ENCODE measurements around the gene PGBD5.

The PGBD5 gene

GRCh38 chr1:230399321-230400006 is 26.7 kb downstream of the PGBD5 start:
- Histone ChIP-seq H3K27ac (ENCODE audit: low read depth in 2 of 2, low read length in 2 of 2) (no peak overlapping the region), H3K4me3 (ENCODE audit: low read length in 2 of 2) (no peak overlapping the region), H3K36me3 (ENCODE audit: control insufficient read depth in 2 of 2, insufficient read depth in 2 of 2, low read length in 2 of 2) (no peaks in the 10 kb centered on the region), H3K4me1 (ENCODE audit: control insufficient read depth in 2 of 2, insufficient read depth in 2 of 2, low read length in 2 of 2) (no peaks in the 10 kb centered on the region), H3K9me3 (ENCODE audit: control insufficient read depth in 2 of 2, low read length in 2 of 2) (no peaks in the 10 kb centered on the region), H3K9ac (ENCODE audit: low read depth in 1 of 2, low read length in 2 of 2) (no peak overlapping the region), H3K27me3 (ENCODE audit: control insufficient read depth in 2 of 2, insufficient read depth in 2 of 2, low read length in 2 of 2) (peaks cover 0 to 1% of the 10 kb centered on the region in 2 donors)

DNA sequence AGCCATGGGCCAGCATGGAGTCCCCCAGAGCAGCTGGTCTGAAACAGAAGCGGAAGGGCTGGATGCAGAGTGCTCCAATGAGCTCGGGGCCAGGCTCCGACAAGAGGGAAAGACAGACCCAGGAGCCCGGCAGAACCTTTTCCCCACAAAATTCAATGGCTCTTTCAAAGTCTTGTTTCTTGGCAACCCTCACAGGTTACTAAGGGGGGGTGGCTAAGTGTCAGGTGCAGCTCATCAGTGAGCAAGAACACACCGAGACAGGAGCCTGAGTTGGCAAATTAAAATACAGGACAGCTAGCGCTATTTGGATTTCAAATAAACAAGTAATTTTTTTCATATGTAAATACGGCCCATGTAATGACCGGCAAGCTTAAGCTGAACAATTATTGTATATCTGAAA is 27.3 kb downstream of the PGBD5 start:
- Histone ChIP-seq H3K9me3 (ENCODE audit: control insufficient read depth in 2 of 2, low read length in 2 of 2) (no peaks in the 10 kb centered on the region), H3K36me3 (ENCODE audit: control insufficient read depth in 2 of 2, insufficient read depth in 2 of 2, low read length in 2 of 2) (no peaks in the 10 kb centered on the region), H3K4me3 (ENCODE audit: low read length in 2 of 2) (no peak overlapping the region), H3K4me1 (ENCODE audit: control insufficient read depth in 2 of 2, insufficient read depth in 2 of 2, low read length in 2 of 2) (no peaks in the 10 kb centered on the region), H3K27me3 (ENCODE audit: control insufficient read depth in 2 of 2, insufficient read depth in 2 of 2, low read length in 2 of 2) (peaks cover 0 to 1% of the 10 kb centered on the region in 2 donors), H3K9ac (ENCODE audit: low read depth in 1 of 2, low read length in 2 of 2) (no peak overlapping the region), H3K27ac (ENCODE audit: low read depth in 2 of 2, low read length in 2 of 2) (no peak overlapping the region)

- peaks cover 0 to 1% of the 10 kb centered on the region in 2 donors for H3K27me3 ChIP-seq (ENCODE audit: control insufficient read depth in 2 of 2, insufficient read depth in 2 of 2, low read length in 2 of 2)
- H3K27ac ChIP-seq (ENCODE audit: low read depth in 2 of 2, low read length in 2 of 2): no peak overlapping the region
- no peaks in the 10 kb centered on the region for H3K4me1 ChIP-seq (ENCODE audit: control insufficient read depth in 2 of 2, insufficient read depth in 2 of 2, low read length in 2 of 2)
- H3K9me3 ChIP-seq (ENCODE audit: control insufficient read depth in 2 of 2, low read length in 2 of 2): no peaks in the 10 kb centered on the region
- H3K4me3 ChIP-seq (ENCODE audit: low read length in 2 of 2): no peak overlapping the region
- no peaks in the 10 kb centered on the region for H3K36me3 ChIP-seq (ENCODE audit: control insufficient read depth in 2 of 2, insufficient read depth in 2 of 2, low read length in 2 of 2)
- H3K9ac ChIP-seq (ENCODE audit: low read depth in 1 of 2, low read length in 2 of 2): no peak overlapping the region
Observed at GRCh38 chr1:230396966-230397365, 29.2 kb downstream of the PGBD5 start.

DNA sequence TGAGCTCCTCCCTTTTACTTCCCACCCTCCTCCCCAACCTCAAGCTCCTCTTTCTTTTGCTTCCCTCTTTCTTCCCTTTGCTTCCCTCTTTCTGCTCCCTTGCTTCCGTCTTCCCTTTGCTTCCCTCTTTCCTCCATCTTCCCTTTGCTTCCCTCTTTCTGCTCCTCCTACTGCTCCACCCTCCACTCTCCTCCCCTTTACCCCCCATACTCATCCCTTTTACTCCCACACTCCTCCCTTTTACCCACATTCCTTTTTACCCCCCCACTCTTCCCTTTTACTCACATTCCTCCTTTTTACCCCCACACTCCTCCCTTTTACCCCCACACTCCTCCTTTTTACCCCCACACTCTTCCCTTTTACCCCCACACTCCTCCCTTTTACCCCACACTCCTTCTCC is 30.2 kb downstream of the PGBD5 start:
- no peak overlapping the region for H3K4me3 ChIP-seq (ENCODE audit: low read length in 2 of 2)
- H3K27me3 ChIP-seq (ENCODE audit: control insufficient read depth in 2 of 2, insufficient read depth in 2 of 2, low read length in 2 of 2): peaks cover 0 to 1% of the 10 kb centered on the region in 2 donors
- H3K4me1 ChIP-seq (ENCODE audit: control insufficient read depth in 2 of 2, insufficient read depth in 2 of 2, low read length in 2 of 2): no peaks in the 10 kb centered on the region
- no peaks in the 10 kb centered on the region for H3K36me3 ChIP-seq (ENCODE audit: control insufficient read depth in 2 of 2, insufficient read depth in 2 of 2, low read length in 2 of 2)
- no peak overlapping the region for H3K27ac ChIP-seq (ENCODE audit: low read depth in 2 of 2, low read length in 2 of 2)
- no peak overlapping the region for H3K9ac ChIP-seq (ENCODE audit: low read depth in 1 of 2, low read length in 2 of 2)
- no peaks in the 10 kb centered on the region for H3K9me3 ChIP-seq (ENCODE audit: control insufficient read depth in 2 of 2, low read length in 2 of 2)

GRCh38 chr1:230394741-230395140 is 31.4 kb downstream of the PGBD5 start:
- Histone ChIP-seq H3K9ac (ENCODE audit: low read depth in 1 of 2, low read length in 2 of 2) (no peak overlapping the region), H3K9me3 (ENCODE audit: control insufficient read depth in 2 of 2, low read length in 2 of 2) (no peaks in the 10 kb centered on the region), H3K36me3 (ENCODE audit: control insufficient read depth in 2 of 2, insufficient read depth in 2 of 2, low read length in 2 of 2) (no peaks in the 10 kb centered on the region), H3K4me1 (ENCODE audit: control insufficient read depth in 2 of 2, insufficient read depth in 2 of 2, low read length in 2 of 2) (no peaks in the 10 kb centered on the region), H3K27me3 (ENCODE audit: control insufficient read depth in 2 of 2, insufficient read depth in 2 of 2, low read length in 2 of 2) (peaks cover 0 to 1% of the 10 kb centered on the region in 2 donors), H3K27ac (ENCODE audit: low read depth in 2 of 2, low read length in 2 of 2) (no peak overlapping the region), H3K4me3 (ENCODE audit: low read length in 2 of 2) (no peak overlapping the region)

- H3K27ac ChIP-seq (ENCODE audit: low read depth in 2 of 2, low read length in 2 of 2): no peak overlapping the region
- no peak overlapping the region for H3K4me3 ChIP-seq (ENCODE audit: low read length in 2 of 2)
- no peaks in the 10 kb centered on the region for H3K4me1 ChIP-seq (ENCODE audit: control insufficient read depth in 2 of 2, insufficient read depth in 2 of 2, low read length in 2 of 2)
- no peaks in the 10 kb centered on the region for H3K9me3 ChIP-seq (ENCODE audit: control insufficient read depth in 2 of 2, low read length in 2 of 2)
- no peak overlapping the region for H3K9ac ChIP-seq (ENCODE audit: low read depth in 1 of 2, low read length in 2 of 2)
- H3K36me3 ChIP-seq (ENCODE audit: control insufficient read depth in 2 of 2, insufficient read depth in 2 of 2, low read length in 2 of 2): no peaks in the 10 kb centered on the region
- H3K27me3 ChIP-seq (ENCODE audit: control insufficient read depth in 2 of 2, insufficient read depth in 2 of 2, low read length in 2 of 2): peaks cover 0 to 1% of the 10 kb centered on the region in 2 donors
Observed at GRCh38 chr1:230394134-230394533, 32.0 kb downstream of the PGBD5 start.

DNA sequence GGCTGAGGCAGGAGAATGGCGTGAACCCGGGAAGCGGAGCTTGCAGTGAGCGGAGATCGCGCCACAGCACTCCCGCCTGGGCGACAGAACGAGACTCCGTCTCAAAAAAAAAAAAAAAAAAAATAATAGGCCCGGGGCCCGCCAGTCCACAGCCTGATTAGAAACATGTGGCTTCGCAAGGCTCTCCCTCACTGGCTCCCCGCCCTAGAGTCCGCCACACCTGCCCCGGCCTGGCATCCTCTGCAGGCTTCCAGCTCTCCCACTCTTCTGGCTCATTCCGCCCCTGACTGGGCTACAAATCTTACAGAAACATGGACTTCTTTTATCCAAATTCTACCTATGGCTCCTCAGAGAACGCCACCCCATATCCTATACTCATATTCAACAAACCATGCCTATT is 32.4 kb downstream of the PGBD5 start:
- Histone ChIP-seq H3K4me1 (ENCODE audit: control insufficient read depth in 2 of 2, insufficient read depth in 2 of 2, low read length in 2 of 2) (no peaks in the 10 kb centered on the region), H3K9me3 (ENCODE audit: control insufficient read depth in 2 of 2, low read length in 2 of 2) (no peaks in the 10 kb centered on the region), H3K27me3 (ENCODE audit: control insufficient read depth in 2 of 2, insufficient read depth in 2 of 2, low read length in 2 of 2) (peaks cover 0 to 1% of the 10 kb centered on the region in 2 donors), H3K36me3 (ENCODE audit: control insufficient read depth in 2 of 2, insufficient read depth in 2 of 2, low read length in 2 of 2) (no peaks in the 10 kb centered on the region), H3K27ac (ENCODE audit: low read depth in 2 of 2, low read length in 2 of 2) (no peak overlapping the region), H3K4me3 (ENCODE audit: low read length in 2 of 2) (no peak overlapping the region), H3K9ac (ENCODE audit: low read depth in 1 of 2, low read length in 2 of 2) (no peak overlapping the region)

DNA sequence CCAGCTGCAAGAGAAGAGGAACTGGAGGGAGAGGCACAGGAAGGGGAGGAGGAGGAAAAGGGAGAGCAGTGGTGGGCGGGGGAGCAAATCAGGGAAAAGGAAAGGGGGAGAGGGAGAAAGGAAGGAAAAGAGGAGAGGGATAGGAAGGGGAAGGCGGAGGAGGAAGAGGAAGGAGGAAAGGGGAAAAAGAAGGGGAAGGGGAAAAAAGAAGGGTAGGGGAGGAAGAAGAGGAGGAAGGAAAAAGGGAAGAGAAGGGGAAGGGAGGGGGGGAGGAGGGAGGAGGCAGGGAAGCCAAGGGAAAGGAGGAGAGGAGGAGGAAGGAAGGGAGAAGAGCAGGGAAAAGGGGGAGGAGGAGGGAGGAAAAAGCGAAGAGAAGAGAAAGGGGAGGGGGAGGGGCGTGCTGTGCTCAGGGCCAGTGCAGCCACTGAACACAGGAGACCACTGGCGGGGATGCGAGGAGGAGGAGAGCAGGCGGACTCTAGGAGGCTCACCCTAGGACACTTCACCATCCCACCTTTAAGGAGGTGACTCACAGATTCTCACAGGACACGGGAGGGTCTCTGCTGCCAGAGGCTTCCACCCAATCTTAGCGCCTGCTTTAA is 33.1 kb downstream of the PGBD5 start:
- Histone ChIP-seq H3K9ac (ENCODE audit: low read depth in 1 of 2, low read length in 2 of 2) (no peak overlapping the region), H3K4me1 (ENCODE audit: control insufficient read depth in 2 of 2, insufficient read depth in 2 of 2, low read length in 2 of 2) (no peaks in the 10 kb centered on the region), H3K27ac (ENCODE audit: low read depth in 2 of 2, low read length in 2 of 2) (no peak overlapping the region), H3K36me3 (ENCODE audit: control insufficient read depth in 2 of 2, insufficient read depth in 2 of 2, low read length in 2 of 2) (no peaks in the 10 kb centered on the region), H3K9me3 (ENCODE audit: control insufficient read depth in 2 of 2, low read length in 2 of 2) (no peaks in the 10 kb centered on the region), H3K27me3 (ENCODE audit: control insufficient read depth in 2 of 2, insufficient read depth in 2 of 2, low read length in 2 of 2) (no peaks in the 10 kb centered on the region), H3K4me3 (ENCODE audit: low read length in 2 of 2) (no peak overlapping the region)

- H3K27ac ChIP-seq (ENCODE audit: low read depth in 2 of 2, low read length in 2 of 2): no peak overlapping the region
- no peaks in the 10 kb centered on the region for H3K4me1 ChIP-seq (ENCODE audit: control insufficient read depth in 2 of 2, insufficient read depth in 2 of 2, low read length in 2 of 2)
- H3K4me3 ChIP-seq (ENCODE audit: low read length in 2 of 2): no peak overlapping the region
- no peaks in the 10 kb centered on the region for H3K27me3 ChIP-seq (ENCODE audit: control insufficient read depth in 2 of 2, insufficient read depth in 2 of 2, low read length in 2 of 2)
- H3K9ac ChIP-seq (ENCODE audit: low read depth in 1 of 2, low read length in 2 of 2): no peak overlapping the region
- H3K36me3 ChIP-seq (ENCODE audit: control insufficient read depth in 2 of 2, insufficient read depth in 2 of 2, low read length in 2 of 2): no peaks in the 10 kb centered on the region
- no peaks in the 10 kb centered on the region for H3K9me3 ChIP-seq (ENCODE audit: control insufficient read depth in 2 of 2, low read length in 2 of 2)
Observed at GRCh38 chr1:230392536-230392909, 33.6 kb downstream of the PGBD5 start.

DNA sequence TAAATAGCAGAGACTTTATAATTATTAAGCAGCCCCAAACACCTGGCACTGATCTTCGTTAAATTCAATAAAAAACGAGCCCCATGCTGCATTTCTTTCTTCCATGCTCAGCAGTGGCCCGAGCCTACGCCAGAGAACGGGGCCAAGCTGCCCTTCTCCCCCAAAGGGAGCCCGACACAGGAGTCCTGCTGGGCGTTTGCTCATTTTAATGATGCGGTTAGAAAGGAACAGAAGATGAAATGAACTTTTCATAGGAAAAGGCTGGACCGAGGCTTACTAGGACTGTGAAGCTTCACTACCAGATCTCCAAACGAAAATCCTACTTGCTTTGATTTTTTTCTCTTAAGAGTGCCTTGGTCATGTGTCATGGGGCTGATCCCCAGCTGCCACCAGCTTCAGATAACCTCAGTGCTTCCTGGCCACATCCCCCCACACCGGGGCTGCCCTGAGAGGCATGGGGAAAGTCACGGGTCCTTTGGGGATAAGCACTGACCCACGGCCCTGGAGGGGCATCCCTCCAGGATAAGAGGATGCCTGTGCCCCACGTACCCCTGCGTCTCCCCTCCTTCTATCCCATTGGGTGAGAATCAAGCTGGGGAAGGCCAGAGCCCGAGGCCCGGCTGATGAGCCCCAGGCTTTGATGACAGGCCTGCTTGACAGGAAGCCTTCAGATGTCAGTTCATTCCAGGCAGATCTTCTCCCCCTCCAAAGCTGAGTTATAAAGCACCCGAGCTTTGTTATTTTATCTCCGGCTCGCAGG is 34.2 kb downstream of the PGBD5 start:
- Histone ChIP-seq H3K9me3 (ENCODE audit: control insufficient read depth in 2 of 2, low read length in 2 of 2) (no peaks in the 10 kb centered on the region), H3K27ac (ENCODE audit: low read depth in 2 of 2, low read length in 2 of 2) (no peak overlapping the region)

More for the DNA sequence above, 34.2 kb downstream of the PGBD5 start:
- no peak overlapping the region for H3K9ac ChIP-seq (ENCODE audit: low read depth in 1 of 2, low read length in 2 of 2)
- H3K4me1 ChIP-seq (ENCODE audit: control insufficient read depth in 2 of 2, insufficient read depth in 2 of 2, low read length in 2 of 2): no peaks in the 10 kb centered on the region
- no peaks in the 10 kb centered on the region for H3K27me3 ChIP-seq (ENCODE audit: control insufficient read depth in 2 of 2, insufficient read depth in 2 of 2, low read length in 2 of 2)
- no peak overlapping the region for H3K4me3 ChIP-seq (ENCODE audit: low read length in 2 of 2)
- no peaks in the 10 kb centered on the region for H3K36me3 ChIP-seq (ENCODE audit: control insufficient read depth in 2 of 2, insufficient read depth in 2 of 2, low read length in 2 of 2)
